PC-9 (cell line): ENCODE measurements around the gene TNFSF9. TPM values are rescaled to one million over a fixed set of nuclear protein-coding genes. Genes with fewer than 3 reads are reported as not detected.

Source experiments
- BruUV-seq: library from RNA; stranded (reverse); fragments of 400-500 nt; replicated peaks from 2 replicates; lab custom pipeline; 2021; lab: Mats Ljungman, UMichigan
- CTCF ChIA-PET: fragments of 300-600 bp; sonication (Branson Sonifier 250); formaldehyde crosslinking; loops from one replicate; lab custom pipeline; 2022; ENCODE audit warnings: antibody characterized with exemption; lab: Charles Lee
- POLR2A ChIA-PET: fragments of 300-600 bp; sonication (Branson Sonifier 250); formaldehyde crosslinking; loops from one replicate; lab custom pipeline; 2022; ENCODE audit warnings: antibody characterized with exemption; ENCODE audit not compliant: unreplicated experiment; lab: Charles Lee
- DNase-seq, 2 experiments: peaks; one replicate each; pipeline versions ENCODE4 v3.0.0 to v3.0.0-alpha.2; 2015 to 2022; ENCODE audit warnings: mixed read lengths in 1 of 2
- H2AFZ ChIP-seq: fragments of 200-600 bp; sonication (generic); 2 replicates; pipeline ENCODE4 v1.8.1; 2017; ENCODE audit warnings: antibody characterized with exemption
- H3F3A ChIP-seq: fragments of 200-600 bp; sonication (generic); 2 replicates; pipeline ENCODE4 v1.8.1; 2017; ENCODE audit warnings: antibody characterized with exemption, mild to moderate bottlenecking, low read depth; ENCODE audit not compliant: insufficient read depth
- H3K27ac ChIP-seq: fragments of 200-600 bp; sonication (generic); 2 replicates; pipeline ENCODE4 v1.6.1; 2016; ENCODE audit warnings: mixed run types
- H3K27me3 ChIP-seq: fragments of 200-600 bp; sonication (generic); 2 replicates; pipeline ENCODE4 v1.6.1; 2016; ENCODE audit warnings: low read depth, mixed run types; ENCODE audit not compliant: insufficient read depth
- H3K36me3 ChIP-seq: fragments of 200-600 bp; sonication (generic); 2 replicates; pipeline ENCODE4 v1.6.1; 2016; ENCODE audit warnings: low read depth, mixed run types
- H3K4me1 ChIP-seq: fragments of 200-600 bp; sonication (generic); replicated peaks from 2 replicates; pipeline ENCODE4 v1.6.1; 2016; ENCODE audit warnings: mixed run types; ENCODE audit not compliant: insufficient read depth
- H3K4me2 ChIP-seq: fragments of 200-600 bp; sonication (generic); 2 replicates; pipeline ENCODE4 v1.6.1; 2017; ENCODE audit warnings: mixed run types
- H3K4me3 ChIP-seq: fragments of 200-600 bp; sonication (generic); 2 replicates; pipeline ENCODE4 v1.6.1; 2016; ENCODE audit warnings: mixed run types
- H3K79me2 ChIP-seq: fragments of 200-600 bp; sonication (generic); 2 replicates; pipeline ENCODE4 v1.6.1; 2017; ENCODE audit warnings: low read depth, mixed run types
- H3K9me2 ChIP-seq: fragments of 200-600 bp; sonication (generic); 2 replicates; pipeline ENCODE4 v1.8.1; 2017; ENCODE audit warnings: mild to moderate bottlenecking; ENCODE audit not compliant: insufficient read depth
- H3K9me3 ChIP-seq: fragments of 200-600 bp; sonication (generic); 2 replicates; pipeline ENCODE4 v1.8.1; 2016; ENCODE audit warnings: low read depth; ENCODE audit not compliant: insufficient read depth
- H4K20me1 ChIP-seq: fragments of 200-600 bp; sonication (generic); 2 replicates; pipeline ENCODE4 v1.8.1; 2017; ENCODE audit not compliant: insufficient read depth
- EZH2 ChIP-seq: fragments of 200-600 bp; sonication (generic); IDR thresholded peaks from 2 replicates; pipeline ENCODE4 v1.8.0; 2017; ENCODE audit warnings: antibody characterized with exemption, low read depth
- intact Hi-C: fragments of 100-400 bp; cut with micrococcal nuclease; formaldehyde crosslinking; loops from one replicate; pipeline ENCODE4 v1.10.0; 2022; ENCODE audit not compliant: unreplicated experiment
- total RNA-seq: library from RNA; stranded (reverse); gene quantifications from 2 replicates; pipeline ENCODE4 v1.2.3, GENCODE V29; 2021
- TF ChIP-seq, protein P1 (sequence below): fragments of 200-600 bp; sonication (generic); conservative IDR thresholded peaks from 2 replicates; pipeline ENCODE4 v1.6.1; 2017; ENCODE audit warnings: mixed run types, antibody characterized with exemption, mild to moderate bottlenecking, moderate library complexity

TNFSF9 gene
- total RNA-seq, 1 experiment from 2014 or later, result 11.2 TPM

DNA sequence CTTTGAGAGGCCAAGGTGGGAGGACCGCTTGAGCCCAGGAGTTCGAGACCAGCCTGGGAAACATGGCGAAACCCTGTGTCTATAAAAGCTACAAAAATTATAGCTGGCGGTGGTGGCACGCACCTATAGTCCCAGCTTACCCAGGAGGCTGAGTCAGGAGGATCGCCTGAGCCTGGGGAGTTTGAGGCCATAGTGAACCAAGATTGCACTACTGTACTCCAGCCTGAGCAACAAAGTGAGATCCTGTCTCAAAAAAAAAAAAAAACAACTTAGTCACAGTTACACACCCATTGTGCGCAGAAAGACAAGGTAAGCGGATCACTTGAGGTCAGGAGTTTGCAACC is 48.5 kb upstream of the TNFSF9 start:
- H3K9me3 ChIP-seq, result no peaks in the 10 kb centered on the region
- no peaks in the 10 kb centered on the region for H3K9me2 ChIP-seq
- H3K4me3 ChIP-seq, result no peak overlapping the region
- no peaks in the 10 kb centered on the region for H3K27me3 ChIP-seq
- H3K4me1 ChIP-seq, result peaks cover 11% of the 10 kb centered on the region; the same call in 1 of the 2 replicates
- DNase-seq, result no peak
- H3K27ac ChIP-seq, result no peak overlapping the region
- H4K20me1 ChIP-seq, result no peaks in the 10 kb centered on the region
- H3K36me3 ChIP-seq, result no peaks in the 10 kb centered on the region
- no peaks in the 10 kb centered on the region for H3K79me2 ChIP-seq
- intact Hi-C loops, result no loop called here
- ChIA-PET CTCF (no interaction called here), POLR2A (no interaction called here)
- BruUV-seq, result no TSS peak
- H3F3A ChIP-seq, result peaks cover 5% of the 10 kb centered on the region; the same call in 1 of the 2 replicates
- no peak overlapping the region for H2AFZ ChIP-seq
- TF ChIP-seq, protein P1, sequence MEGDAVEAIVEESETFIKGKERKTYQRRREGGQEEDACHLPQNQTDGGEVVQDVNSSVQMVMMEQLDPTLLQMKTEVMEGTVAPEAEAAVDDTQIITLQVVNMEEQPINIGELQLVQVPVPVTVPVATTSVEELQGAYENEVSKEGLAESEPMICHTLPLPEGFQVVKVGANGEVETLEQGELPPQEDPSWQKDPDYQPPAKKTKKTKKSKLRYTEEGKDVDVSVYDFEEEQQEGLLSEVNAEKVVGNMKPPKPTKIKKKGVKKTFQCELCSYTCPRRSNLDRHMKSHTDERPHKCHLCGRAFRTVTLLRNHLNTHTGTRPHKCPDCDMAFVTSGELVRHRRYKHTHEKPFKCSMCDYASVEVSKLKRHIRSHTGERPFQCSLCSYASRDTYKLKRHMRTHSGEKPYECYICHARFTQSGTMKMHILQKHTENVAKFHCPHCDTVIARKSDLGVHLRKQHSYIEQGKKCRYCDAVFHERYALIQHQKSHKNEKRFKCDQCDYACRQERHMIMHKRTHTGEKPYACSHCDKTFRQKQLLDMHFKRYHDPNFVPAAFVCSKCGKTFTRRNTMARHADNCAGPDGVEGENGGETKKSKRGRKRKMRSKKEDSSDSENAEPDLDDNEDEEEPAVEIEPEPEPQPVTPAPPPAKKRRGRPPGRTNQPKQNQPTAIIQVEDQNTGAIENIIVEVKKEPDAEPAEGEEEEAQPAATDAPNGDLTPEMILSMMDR, result no peak; the same call in 1 of the 2 replicates
- no peak for TF ChIP-seq EZH2
- no peak overlapping the region for H3K4me2 ChIP-seq

- peaks cover 11% of the 10 kb centered on the region; the same call in 1 of the 2 replicates for H3K4me1 ChIP-seq
- H3K9me2 ChIP-seq, result no peaks in the 10 kb centered on the region
- TF ChIP-seq, protein P1, result no peak
- no peak for TF ChIP-seq EZH2
- H4K20me1 ChIP-seq, result no peaks in the 10 kb centered on the region
- H3K36me3 ChIP-seq, result no peaks in the 10 kb centered on the region
- H3K4me3 ChIP-seq, result no peak overlapping the region
- CTCF ChIA-PET, result no interaction called here
- no peak for DNase-seq
- H3K4me2 ChIP-seq, result no peak overlapping the region
- intact Hi-C loops, result no loop called here
- peaks cover 5% of the 10 kb centered on the region; the same call in 1 of the 2 replicates for H3F3A ChIP-seq
- H3K9me3 ChIP-seq, result no peaks in the 10 kb centered on the region
- H3K27me3 ChIP-seq, result no peaks in the 10 kb centered on the region
- BruUV-seq, result no TSS peak
- no peak overlapping the region for H3K27ac ChIP-seq
- H2AFZ ChIP-seq, result no peak overlapping the region
- POLR2A ChIA-PET, result interaction anchor here (0.7 kb wide), 1 partner anchor 221 kb away, joined by 3 read pairs; no protein-coding TSS in a partner anchor
- no peaks in the 10 kb centered on the region for H3K79me2 ChIP-seq
Measured at GRCh38 chr19:6483235-6483634, 47.6 kb upstream of the TNFSF9 start.

DNA sequence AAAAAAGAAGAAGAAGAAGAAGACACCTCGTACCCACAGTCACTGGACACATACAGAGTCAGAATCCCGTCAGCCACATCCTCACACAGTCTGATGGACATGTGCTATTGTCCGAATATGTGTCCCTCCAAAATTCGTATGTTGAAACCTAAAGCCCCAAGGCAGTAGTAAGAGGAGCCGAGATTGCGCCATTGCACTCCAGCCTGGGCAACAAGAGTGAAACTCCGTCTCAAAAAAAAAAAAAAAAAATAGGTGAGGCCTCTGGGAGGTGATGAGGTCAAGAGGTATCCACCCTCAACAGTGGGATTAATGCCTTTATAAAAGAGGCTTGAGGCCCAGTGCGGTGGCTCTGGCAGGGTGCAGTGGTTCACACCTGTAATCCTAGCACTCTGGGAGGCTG is 46.6 kb upstream of the TNFSF9 start:
- intact Hi-C loops, result no loop called here
- H4K20me1 ChIP-seq, result no peaks in the 10 kb centered on the region
- no peaks in the 10 kb centered on the region for H3K27me3 ChIP-seq
- POLR2A ChIA-PET, result no interaction called here
- H3K36me3 ChIP-seq, result no peaks in the 10 kb centered on the region
- peaks cover 11% of the 10 kb centered on the region; the same call in 1 of the 2 replicates for H3K4me1 ChIP-seq
- H3F3A ChIP-seq, result peaks cover 5% of the 10 kb centered on the region; the same call in 1 of the 2 replicates
- H3K9me3 ChIP-seq, result no peaks in the 10 kb centered on the region
- DNase-seq, result peak in 1 of 2 experiments; percentile 71
- CTCF ChIA-PET, result no interaction called here
- no peak overlapping the region for H2AFZ ChIP-seq
- H3K9me2 ChIP-seq, result no peaks in the 10 kb centered on the region
- no peak for TF ChIP-seq EZH2
- TF ChIP-seq, protein P1, result no peak
- no TSS peak for BruUV-seq
- no peak overlapping the region for H3K4me3 ChIP-seq
- H3K4me2 ChIP-seq, result peak overlapping the region; percentile 47
- no peaks in the 10 kb centered on the region for H3K79me2 ChIP-seq
- H3K27ac ChIP-seq, result peak overlapping the region; percentile 70
